Keratinocyte (primary cell): ENCODE results near the gene HECA. TPM values are rescaled to one million over a fixed set of nuclear protein-coding genes. Genes with fewer than 3 reads are reported as not detected.

Experiments
- DNase-seq: peaks from one replicate; pipeline ENCODE4 v3.0.0-alpha.2; 2011; ENCODE audit warnings: low read depth, missing footprints, low spot score
- FAIRE-seq: peaks from 2 replicates; lab custom pipeline; 2011; peaks lifted over from hg19 to GRCh38; lab: Jason Lieb, UNC
- H2AFZ ChIP-seq: 2 replicates; pipeline ENCODE4 v1.6.0; 2012; ENCODE audit warnings: low read length, control low read depth, inconsistent platforms; ENCODE audit not compliant: control insufficient read depth
- H3K27ac ChIP-seq: 2 replicates; pipeline ENCODE4 v1.5.1; 2011; ENCODE audit warnings: low read length; ENCODE audit not compliant: control insufficient read depth, insufficient read depth
- H3K27me3 ChIP-seq: 3 replicates; pipeline ENCODE4 v1.6.0; 2011; ENCODE audit warnings: low read length; ENCODE audit not compliant: control insufficient read depth, insufficient read depth; ENCODE audit errors: extremely low read depth
- H3K36me3 ChIP-seq, 2 experiments: 2 replicates in 1 of 2; 3 replicates in 1 of 2; pipeline ENCODE4 v1.5.1; 2011; ENCODE audit warnings: low read length in 2 of 2, mild to moderate bottlenecking in 1 of 2; ENCODE audit not compliant: control insufficient read depth in 2 of 2, insufficient read depth in 2 of 2; ENCODE audit errors: extremely low read depth in 1 of 2
- H3K4me1 ChIP-seq: 3 replicates; pipeline ENCODE4 v1.5.1; 2011; ENCODE audit warnings: low read length; ENCODE audit not compliant: control insufficient read depth, insufficient read depth; ENCODE audit errors: extremely low read depth
- H3K4me2 ChIP-seq: 3 replicates; pipeline ENCODE4 v1.6.0; 2011; ENCODE audit warnings: low read depth, low read length; ENCODE audit not compliant: control insufficient read depth, insufficient read depth; ENCODE audit errors: extremely low read depth
- H3K4me3 ChIP-seq, 3 experiments: fragments of 200-600 bp in 1 of 3; sonication (generic) in 1 of 3; 2 replicates in 2 of 3; 3 replicates in 1 of 3; pipeline ENCODE4 v1.5.1; 2011 to 2016; ENCODE audit warnings: low read length in 3 of 3, mild to moderate bottlenecking in 3 of 3, control low read depth in 2 of 3, inconsistent platforms in 1 of 3, low read depth in 1 of 3, mixed read lengths in 1 of 3, mixed run types in 1 of 3, moderate library complexity in 1 of 3; ENCODE audit not compliant: control insufficient read depth in 2 of 3, insufficient read depth in 2 of 3; ENCODE audit errors: extremely low read depth in 1 of 3
- H3K79me2 ChIP-seq: 2 replicates; pipeline ENCODE4 v1.6.0; 2012; ENCODE audit warnings: low read length; ENCODE audit not compliant: control insufficient read depth, insufficient read depth
- H3K9ac ChIP-seq: 3 replicates; pipeline ENCODE4 v1.6.0; 2011; ENCODE audit warnings: low read length; ENCODE audit not compliant: control insufficient read depth, insufficient read depth; ENCODE audit errors: extremely low read depth
- H3K9me1 ChIP-seq: 3 replicates; pipeline ENCODE4 v1.6.0; 2011; ENCODE audit warnings: low read length; ENCODE audit not compliant: control insufficient read depth, insufficient read depth; ENCODE audit errors: extremely low read depth
- H3K9me3 ChIP-seq: 2 replicates; pipeline ENCODE4 v1.5.1; 2012; ENCODE audit warnings: low read depth, low read length; ENCODE audit not compliant: control insufficient read depth
- H4K20me1 ChIP-seq: 3 replicates; pipeline ENCODE4 v1.6.0; 2011; ENCODE audit warnings: low read length; ENCODE audit not compliant: control insufficient read depth, insufficient read depth; ENCODE audit errors: extremely low read depth
- EZH2 ChIP-seq: IDR thresholded peaks from one replicate; pipeline ENCODE4 v1.6.1; 2012; ENCODE audit warnings: inconsistent platforms, mild to moderate bottlenecking, low read length, moderate library complexity
- dilution Hi-C: fragments of 300-500 bp; cut with MboI; formaldehyde crosslinking; loops from one replicate; pipeline ENCODE4 v1.7.0; 2020; ENCODE audit warnings: low sequenced_read_pairs; ENCODE audit not compliant: extremely low pct_ligation_motif_present
- polyA plus RNA-seq, 5 experiments: library from polyadenylated mRNA; depleted of rRNA in 3 of 5; stranded (reverse) in 3 of 5; stranded (forward) in 1 of 5; unstranded in 1 of 5; fragments of >200 nt; gene quantifications; 1 replicate in 1 of 5; 2 replicates in 3 of 5; 3 replicates in 1 of 5; pipeline versions ENCODE4 v1.2.1 to v1.2.3, GENCODE V29; 2011 to 2012; ENCODE audit warnings: missing spikeins in 2 of 5, low read depth in 1 of 5, low replicate concordance in 1 of 5
- TF ChIP-seq, protein P1 (sequence below), 3 experiments: IDR thresholded peaks in 1 of 3; conservative IDR thresholded peaks in 1 of 3; optimal IDR thresholded peaks in 1 of 3; 2 replicates in 2 of 3; 3 replicates in 1 of 3; pipeline versions ENCODE3 to v1.5.1; 2011; ENCODE audit warnings: low read length in 3 of 3, mild to moderate bottlenecking in 3 of 3, moderate library complexity in 2 of 3, control low read depth in 1 of 3, inconsistent platforms in 1 of 3; ENCODE audit not compliant: insufficient read depth in 2 of 3; ENCODE audit errors: extremely low read depth in 1 of 3

HECA gene
- polyA plus RNA-seq, 1 donor (not counting 4 experiments of a cell fraction or from before 2014, with no cell fraction given), result 12.3 TPM

DNA sequence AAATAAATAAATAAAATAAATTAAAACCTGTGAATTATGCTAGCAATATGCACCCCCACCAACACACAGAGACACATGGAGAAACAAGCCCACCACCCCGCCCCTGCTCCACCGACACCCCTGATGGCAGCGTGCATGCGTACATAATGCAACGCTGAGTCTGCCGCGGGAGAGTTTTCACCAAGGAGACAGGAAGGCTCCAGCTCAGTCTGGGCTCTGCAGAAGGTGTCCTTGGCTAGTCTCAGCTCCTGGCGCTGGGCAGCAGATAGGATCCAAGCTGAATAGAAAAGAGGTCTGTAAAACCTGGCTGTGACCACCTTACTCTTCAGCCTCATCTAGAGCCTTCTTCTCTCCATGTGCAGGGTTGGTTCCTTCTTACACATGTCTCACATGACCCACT, 26.5 kb upstream of the HECA start:
- Histone ChIP-seq H3K4me3 (no peak overlapping the region), H4K20me1 (no peaks in the 10 kb centered on the region), H2AFZ (no peak overlapping the region), H3K9ac (no peak overlapping the region), H3K4me1 (peaks cover 19% of the 10 kb centered on the region), H3K79me2 (no peaks in the 10 kb centered on the region), H3K27ac (no peak overlapping the region), H3K9me3 (no peaks in the 10 kb centered on the region), H3K9me1 (no peaks in the 10 kb centered on the region), H3K27me3 (no peaks in the 10 kb centered on the region), H3K4me2 (no peak overlapping the region), H3K36me3 (no peaks in the 10 kb centered on the region)
- dilution Hi-C loops, result no loop called here
- FAIRE-seq, result no peak
- DNase-seq, result no peak
- no peak for TF ChIP-seq EZH2
- TF ChIP-seq, protein P1, sequence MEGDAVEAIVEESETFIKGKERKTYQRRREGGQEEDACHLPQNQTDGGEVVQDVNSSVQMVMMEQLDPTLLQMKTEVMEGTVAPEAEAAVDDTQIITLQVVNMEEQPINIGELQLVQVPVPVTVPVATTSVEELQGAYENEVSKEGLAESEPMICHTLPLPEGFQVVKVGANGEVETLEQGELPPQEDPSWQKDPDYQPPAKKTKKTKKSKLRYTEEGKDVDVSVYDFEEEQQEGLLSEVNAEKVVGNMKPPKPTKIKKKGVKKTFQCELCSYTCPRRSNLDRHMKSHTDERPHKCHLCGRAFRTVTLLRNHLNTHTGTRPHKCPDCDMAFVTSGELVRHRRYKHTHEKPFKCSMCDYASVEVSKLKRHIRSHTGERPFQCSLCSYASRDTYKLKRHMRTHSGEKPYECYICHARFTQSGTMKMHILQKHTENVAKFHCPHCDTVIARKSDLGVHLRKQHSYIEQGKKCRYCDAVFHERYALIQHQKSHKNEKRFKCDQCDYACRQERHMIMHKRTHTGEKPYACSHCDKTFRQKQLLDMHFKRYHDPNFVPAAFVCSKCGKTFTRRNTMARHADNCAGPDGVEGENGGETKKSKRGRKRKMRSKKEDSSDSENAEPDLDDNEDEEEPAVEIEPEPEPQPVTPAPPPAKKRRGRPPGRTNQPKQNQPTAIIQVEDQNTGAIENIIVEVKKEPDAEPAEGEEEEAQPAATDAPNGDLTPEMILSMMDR (optimal IDR thresholded peaks at IDR 0.05 in 1 of 3, IDR thresholded peaks at IDR 0.05 in 1 of 3, conservative IDR thresholded peaks at IDR 0.05 in 1 of 3; ENCODE audit: extremely low read depth in 1 of 3, insufficient read depth in 2 of 3, low read length in 3 of 3), result no peak

DNA sequence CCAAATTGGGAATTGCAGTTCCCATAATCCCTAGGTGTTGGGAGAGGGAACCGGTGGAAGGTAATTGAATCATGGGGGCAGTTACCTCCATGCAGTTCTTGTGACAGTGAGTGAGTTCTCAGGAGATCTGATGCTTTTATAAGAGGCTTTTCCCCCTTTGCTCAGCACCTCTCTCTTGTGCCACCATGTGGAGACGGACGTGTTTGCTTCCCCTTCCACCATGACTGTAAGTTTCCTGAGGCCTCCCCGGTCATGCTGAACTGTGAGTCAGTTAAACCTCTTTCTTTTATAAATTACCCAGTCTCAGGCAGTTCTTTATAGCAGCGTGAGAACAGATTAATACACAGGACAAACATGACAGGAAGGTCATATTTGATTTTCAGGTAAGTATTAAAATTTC, 25.3 kb upstream of the HECA start:
- H3K79me2 ChIP-seq, result no peaks in the 10 kb centered on the region
- peaks cover 21% of the 10 kb centered on the region for H3K4me1 ChIP-seq
- FAIRE-seq, result no peak
- no peaks in the 10 kb centered on the region for H3K9me3 ChIP-seq
- dilution Hi-C loops, result no loop called here
- no peak overlapping the region for H3K4me3 ChIP-seq
- no peaks in the 10 kb centered on the region for H3K9me1 ChIP-seq
- no peak for TF ChIP-seq EZH2
- TF ChIP-seq, protein P1 (optimal IDR thresholded peaks at IDR 0.05 in 1 of 3, IDR thresholded peaks at IDR 0.05 in 1 of 3, conservative IDR thresholded peaks at IDR 0.05 in 1 of 3; ENCODE audit: extremely low read depth in 1 of 3, insufficient read depth in 2 of 3, low read length in 3 of 3), result peak in 1 of 3 experiments; percentile 31
- no peaks in the 10 kb centered on the region for H3K27me3 ChIP-seq
- no peaks in the 10 kb centered on the region for H4K20me1 ChIP-seq
- H3K4me2 ChIP-seq, result no peak overlapping the region
- no peaks in the 10 kb centered on the region for H3K36me3 ChIP-seq
- no peak for DNase-seq
- H3K27ac ChIP-seq, result no peak overlapping the region
- H2AFZ ChIP-seq, result no peak overlapping the region
- no peak overlapping the region for H3K9ac ChIP-seq
